GM12874 (cell line): Measurements from ENCODE around the gene DNAH9.

ENCODE experiments used
- TF ChIP-seq, protein P1 (sequence below): IDR thresholded peaks from 2 replicates; pipeline ENCODE4 v1.5.1; 2011; ENCODE audit warnings: low read depth, mild to moderate bottlenecking, control low read depth, low read length, moderate library complexity; ENCODE audit not compliant: insufficient read depth

The DNAH9 gene

GRCh38 chr17:11948789-11949188 lies 350.5 kb downstream of the DNAH9 start:
- TF ChIP-seq, protein P1, sequence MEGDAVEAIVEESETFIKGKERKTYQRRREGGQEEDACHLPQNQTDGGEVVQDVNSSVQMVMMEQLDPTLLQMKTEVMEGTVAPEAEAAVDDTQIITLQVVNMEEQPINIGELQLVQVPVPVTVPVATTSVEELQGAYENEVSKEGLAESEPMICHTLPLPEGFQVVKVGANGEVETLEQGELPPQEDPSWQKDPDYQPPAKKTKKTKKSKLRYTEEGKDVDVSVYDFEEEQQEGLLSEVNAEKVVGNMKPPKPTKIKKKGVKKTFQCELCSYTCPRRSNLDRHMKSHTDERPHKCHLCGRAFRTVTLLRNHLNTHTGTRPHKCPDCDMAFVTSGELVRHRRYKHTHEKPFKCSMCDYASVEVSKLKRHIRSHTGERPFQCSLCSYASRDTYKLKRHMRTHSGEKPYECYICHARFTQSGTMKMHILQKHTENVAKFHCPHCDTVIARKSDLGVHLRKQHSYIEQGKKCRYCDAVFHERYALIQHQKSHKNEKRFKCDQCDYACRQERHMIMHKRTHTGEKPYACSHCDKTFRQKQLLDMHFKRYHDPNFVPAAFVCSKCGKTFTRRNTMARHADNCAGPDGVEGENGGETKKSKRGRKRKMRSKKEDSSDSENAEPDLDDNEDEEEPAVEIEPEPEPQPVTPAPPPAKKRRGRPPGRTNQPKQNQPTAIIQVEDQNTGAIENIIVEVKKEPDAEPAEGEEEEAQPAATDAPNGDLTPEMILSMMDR = no peak

DNA sequence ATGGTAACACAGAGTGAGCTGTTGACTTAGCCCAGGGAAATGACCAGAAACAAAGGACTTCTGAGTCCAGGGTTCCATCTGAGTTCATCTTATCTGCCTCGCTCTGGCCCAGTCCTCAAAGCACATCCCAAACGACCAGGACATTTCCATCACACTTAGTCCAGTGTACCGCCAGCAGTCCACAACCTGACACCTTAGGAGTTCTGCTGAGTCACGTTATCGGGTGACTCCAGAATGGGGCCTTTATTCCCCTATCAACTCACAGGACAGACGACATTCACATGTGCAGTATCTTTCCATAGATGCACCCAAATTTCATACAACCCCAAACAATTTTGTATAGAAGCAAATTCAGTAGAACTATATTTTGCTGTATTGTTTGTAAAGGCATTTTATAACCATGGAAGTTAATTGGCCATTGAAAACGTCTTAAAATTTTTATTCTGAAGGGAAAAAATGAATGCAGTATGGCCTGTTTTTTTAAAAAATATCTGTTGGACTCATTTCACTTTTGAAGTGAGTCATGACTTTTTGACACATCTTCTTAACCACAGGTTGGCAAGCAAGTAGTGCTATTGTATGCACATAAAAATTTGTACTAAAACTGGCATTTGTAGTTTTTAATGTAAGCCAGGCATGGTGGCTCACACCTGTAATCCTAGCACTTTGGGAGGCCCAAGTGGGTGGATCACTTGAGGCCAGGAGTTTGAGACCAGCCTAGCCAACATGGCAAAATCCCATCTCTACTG lies 352.7 kb downstream of the DNAH9 start:
- TF ChIP-seq, protein P1 = no peak

- TF ChIP-seq, protein P1 = no peak
Observed at GRCh38 chr17:11952610-11953009, 354.3 kb downstream of the DNAH9 start.

GRCh38 chr17:11953924-11954323 lies 355.7 kb downstream of the DNAH9 start:
- TF ChIP-seq, protein P1 = no peak

DNA sequence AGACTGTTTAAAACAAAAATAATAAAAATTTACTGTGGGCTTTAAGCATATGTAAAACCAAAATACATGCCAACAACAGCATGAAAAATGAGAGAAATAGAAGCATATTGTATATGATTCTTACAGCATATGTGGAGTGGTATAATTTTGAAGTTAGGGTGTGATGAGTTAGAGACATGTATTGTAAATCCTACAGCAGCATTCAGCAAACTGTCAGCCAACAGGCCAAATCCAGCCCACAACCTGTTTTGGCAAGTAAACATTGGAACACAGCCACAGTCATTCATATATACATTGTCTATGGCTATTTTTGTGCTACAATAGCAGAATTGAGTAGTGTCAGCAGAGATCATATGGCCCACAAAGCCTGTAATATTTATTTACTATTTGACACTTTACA lies 356.7 kb downstream of the DNAH9 start:
- TF ChIP-seq, protein P1 = no peak

- TF ChIP-seq, protein P1 = no peak
Observed at GRCh38 chr17:11969565-11969964, 371.3 kb downstream of the DNAH9 start.

DNA sequence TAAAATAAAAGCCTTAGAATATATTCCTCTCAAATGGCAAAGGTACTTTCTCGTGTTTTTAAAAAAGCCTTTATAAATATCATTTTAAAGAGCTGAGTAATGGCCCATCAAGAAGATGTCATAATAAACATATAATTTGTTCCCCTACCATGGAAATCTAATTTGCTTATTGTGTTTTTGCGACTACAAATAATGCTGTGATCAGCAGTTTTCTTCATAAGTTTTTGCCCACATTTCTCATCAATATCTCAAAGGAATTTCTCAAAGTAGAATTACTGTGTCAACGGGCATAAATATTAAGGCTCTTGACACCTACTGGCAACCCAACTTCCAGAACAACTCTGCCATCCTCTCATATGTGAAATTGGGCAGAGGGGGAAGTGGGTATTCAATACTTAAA lies 381.5 kb downstream of the DNAH9 start:
- TF ChIP-seq, protein P1 = no peak
